ENCODE results near the gene C3orf70. TPM values are rescaled to one million over a fixed set of nuclear protein-coding genes. Genes with fewer than 3 reads are reported as not detected.
"Not testable (repeated sequence)": the region's sequence is repeated elsewhere in the genome, so short reads cannot be mapped to it uniquely, and the experiment has no call there.

Gene C3orf70
- total RNA-seq, 1 donor from 2014 or later, result 6.2 TPM

- DNase-seq, result no peak
Observed at GRCh38 chr3:185151101-185151963, 1.5 kb downstream of the C3orf70 start.

GRCh38 chr3:185150561-185150960 is 2.3 kb downstream of the C3orf70 start:
- no peak for DNase-seq

DNA sequence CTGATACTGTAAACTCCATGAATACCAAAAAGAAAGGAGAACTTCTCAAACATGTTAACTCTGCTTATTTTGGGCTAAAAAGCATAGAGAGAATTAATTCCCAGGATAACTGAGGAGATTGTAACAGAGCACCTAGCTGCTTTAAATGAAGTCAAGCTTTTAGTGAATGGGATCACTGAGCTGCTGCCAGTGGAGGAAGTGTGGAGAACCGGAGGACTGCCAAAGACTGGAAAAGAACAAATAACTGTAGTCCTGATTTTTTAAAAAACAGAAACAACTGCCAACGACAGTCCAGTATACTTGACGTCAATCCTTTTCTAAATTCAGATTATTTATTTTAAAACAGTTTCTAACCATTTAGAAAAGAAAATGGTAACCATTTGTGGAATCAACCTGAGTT is 3.3 kb downstream of the C3orf70 start:
- DNase-seq, result peak; percentile 62

- no peak for DNase-seq
Observed at GRCh38 chr3:185145511-185145910, 7.3 kb downstream of the C3orf70 start.

DNA sequence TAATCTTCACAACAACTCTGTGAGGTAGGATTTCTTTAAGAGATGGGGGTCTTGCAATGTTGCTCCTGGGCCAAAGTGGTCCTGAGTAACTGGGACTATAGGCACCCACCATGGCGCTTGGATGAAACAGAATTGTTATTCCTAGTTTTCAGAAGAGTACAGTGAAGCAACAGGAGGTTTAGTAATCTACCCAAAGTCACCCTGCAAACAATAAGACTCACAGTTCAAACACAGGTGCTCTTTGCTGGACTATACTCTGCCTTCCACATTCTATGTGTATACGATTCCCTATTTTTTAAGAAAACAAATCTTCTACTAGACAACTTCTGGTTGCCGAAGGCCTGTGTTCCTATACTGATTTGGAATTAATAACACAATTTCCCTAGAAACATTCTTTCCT is 8.1 kb downstream of the C3orf70 start:
- DNase-seq, result no peak

GRCh38 chr3:185137821-185138220 is 15.0 kb downstream of the C3orf70 start:
- no peak for DNase-seq

DNA sequence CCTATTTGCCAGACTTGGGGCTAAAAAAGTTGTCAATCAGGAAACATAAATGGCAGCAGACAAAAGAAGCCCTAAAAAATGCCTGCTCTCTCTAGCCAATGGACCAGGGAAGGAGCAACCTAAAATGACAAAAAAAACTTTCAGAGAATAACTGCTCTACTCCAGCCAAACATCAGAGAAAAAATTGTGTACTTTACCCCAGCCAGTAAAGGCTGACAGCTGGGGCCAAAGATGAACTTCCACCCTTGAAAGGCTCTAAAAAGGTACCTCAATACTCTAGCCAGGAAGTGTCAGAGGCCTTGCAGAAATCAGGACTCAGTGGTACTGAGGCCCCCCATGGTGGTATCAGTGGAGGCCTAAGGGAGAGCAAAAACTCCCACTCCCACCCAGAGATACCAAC is 18.4 kb downstream of the C3orf70 start:
- DNase-seq, result no peak

DNA sequence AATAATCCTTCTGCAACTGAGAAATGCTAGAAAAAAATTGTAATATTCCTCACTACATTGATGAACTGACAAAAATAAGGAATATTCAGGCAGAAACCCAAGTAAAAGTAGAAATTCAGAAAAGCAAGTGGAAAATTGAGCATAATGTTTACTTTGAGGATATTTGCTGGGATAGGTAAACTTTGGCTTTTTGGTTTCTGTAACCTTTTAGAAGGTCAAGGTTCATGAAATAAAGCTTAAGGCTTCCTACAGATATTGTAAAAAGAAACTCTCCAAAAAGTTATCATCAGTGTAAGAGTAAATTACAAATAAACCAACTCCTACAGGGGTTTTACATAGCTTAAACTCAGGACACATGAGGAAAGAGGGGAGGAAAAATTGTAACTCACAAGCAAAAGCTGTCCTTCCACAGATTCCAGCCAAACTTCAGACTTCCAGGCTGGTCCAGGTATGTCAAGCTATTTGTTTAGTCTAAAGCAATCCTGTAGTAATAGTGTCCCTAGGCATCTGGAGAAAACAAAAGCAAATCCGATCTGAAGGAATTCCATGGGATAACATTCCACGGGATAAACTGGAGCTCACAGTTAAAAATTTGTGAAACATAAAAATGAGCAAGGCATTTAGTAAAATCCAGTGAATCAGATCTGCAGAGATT is 21.1 kb downstream of the C3orf70 start:
- no peak for DNase-seq

- no peak for DNase-seq
Observed at GRCh38 chr3:185129083-185129482, 23.8 kb downstream of the C3orf70 start.

- no peak for DNase-seq
Observed at GRCh38 chr3:185126201-185126600, 26.7 kb downstream of the C3orf70 start.

- DNase-seq, result no peak
Observed at GRCh38 chr3:185120126-185120525, 32.7 kb downstream of the C3orf70 start.

GRCh38 chr3:185115371-185115770 is 37.5 kb downstream of the C3orf70 start:
- no peak for DNase-seq

DNA sequence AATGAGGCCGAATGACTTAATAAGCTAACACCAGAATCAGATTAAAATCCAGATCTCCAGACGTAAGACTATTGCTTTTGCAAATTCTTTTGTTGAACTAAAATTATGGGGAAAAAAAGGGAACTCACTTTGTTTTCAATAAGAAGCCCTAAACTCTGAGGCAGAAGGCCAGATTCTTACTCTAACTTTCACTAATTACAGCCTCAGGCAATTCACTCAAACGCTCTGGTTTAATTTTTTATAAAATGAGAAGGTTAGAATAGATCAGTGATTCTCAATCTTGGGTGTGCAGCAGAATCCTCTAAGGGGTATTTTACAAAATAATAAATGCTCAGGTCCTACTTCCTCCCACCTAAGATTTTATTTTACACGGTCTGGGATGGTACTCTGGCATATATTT is 38.1 kb downstream of the C3orf70 start:
- no peak for DNase-seq

DNA sequence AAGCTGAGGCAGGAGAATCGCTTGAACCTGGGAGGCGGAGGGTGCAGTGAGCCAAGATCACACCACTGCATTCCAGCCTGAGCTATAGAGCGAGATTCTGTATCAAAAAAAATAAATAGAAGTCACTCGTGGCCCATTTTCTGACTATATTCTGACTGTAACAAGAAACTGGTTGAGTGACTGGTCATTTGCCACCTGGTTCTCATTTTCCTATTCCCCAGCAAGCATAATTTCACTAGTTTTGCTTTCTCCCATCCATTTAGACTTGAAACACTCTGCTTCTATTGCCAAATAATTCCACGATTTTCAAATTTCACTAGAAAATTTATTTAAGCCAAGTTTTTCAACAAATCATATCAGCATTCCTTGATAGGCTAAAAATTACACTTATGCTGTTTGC is 40.7 kb downstream of the C3orf70 start:
- no peak for DNase-seq

GRCh38 chr3:185109012-185109411 is 43.8 kb downstream of the C3orf70 start:
- DNase-seq, result not testable (repeated sequence)

- DNase-seq, result not testable (repeated sequence)
Observed at GRCh38 chr3:185106256-185106890, 46.5 kb downstream of the C3orf70 start.

DNA sequence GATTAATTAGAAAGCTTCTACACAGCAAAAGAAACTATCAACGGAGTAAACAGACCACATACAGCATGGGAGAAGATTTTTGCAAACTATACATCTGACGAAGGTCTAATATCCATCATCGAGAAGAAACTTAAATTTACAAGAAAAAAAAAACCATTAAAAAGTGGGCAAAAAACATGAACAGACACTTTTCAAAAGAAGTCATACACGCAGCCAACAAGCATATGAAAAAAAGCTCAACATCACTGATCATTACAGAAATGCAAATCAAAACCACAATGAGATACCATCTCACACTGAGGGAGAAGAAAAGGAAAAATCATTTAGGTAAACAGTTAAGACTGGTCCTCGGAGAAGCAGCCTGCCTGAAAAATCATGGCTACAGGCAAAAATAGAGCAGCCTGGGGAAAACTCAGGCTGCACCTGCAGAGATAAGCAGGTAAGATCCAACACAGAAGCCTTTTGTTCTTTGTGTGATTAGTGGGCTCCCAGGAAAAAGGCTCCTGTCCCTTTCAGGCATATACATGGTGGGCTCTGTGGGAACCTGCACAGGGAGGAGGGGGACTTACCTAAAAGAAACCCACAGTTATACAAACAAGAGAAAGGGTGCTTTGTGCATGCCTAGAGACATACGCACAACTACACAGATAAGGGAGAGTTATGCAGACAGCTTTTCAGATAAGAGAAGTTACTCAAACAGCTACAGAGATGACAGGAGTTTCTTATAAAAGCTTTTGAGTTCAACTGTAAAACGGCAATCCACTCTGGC is 49.3 kb downstream of the C3orf70 start:
- no peak for DNase-seq

DNA sequence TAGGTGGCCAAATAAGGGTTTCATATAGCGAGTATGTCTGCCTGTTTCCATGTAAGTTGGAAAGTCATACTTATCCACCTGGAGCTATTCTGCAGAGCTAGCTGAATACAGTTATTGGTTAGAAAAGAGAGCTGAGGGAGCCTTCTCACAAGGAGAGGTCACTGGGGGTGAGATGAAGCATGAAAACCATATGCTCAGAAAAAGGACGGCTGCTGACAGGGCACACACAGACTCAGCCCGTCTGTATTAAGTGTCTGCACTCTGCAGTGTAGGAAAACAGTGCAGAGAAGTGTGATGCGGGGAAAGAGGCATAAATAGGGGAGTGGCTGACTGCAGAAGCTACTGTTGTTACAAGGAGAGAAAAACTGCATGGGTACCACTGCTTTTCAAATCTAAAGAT is 58.2 kb downstream of the C3orf70 start:
- DNase-seq, result no peak

DNA sequence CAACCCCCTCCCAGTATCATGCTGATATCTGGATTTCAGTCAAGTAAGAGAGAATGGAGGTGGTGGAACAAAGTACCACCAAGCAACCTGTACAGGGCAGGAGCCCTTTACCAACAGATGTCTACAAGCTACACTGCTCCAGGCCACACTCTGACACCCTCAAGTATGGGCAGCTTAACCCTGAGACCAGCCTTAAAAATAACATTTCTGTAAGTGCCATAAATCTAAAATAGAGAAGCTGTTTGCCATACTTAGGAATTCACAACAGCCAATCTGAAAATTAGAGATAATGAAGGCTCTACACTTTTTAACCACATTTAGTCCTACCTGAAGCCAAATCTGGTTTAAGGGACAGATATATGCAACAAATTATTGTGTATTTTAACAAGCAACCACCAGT is 59.7 kb downstream of the C3orf70 start:
- no peak for DNase-seq

- DNase-seq, result no peak
Observed at GRCh38 chr3:185090811-185091210, 62.0 kb downstream of the C3orf70 start.

GRCh38 chr3:185089751-185090150 is 63.1 kb downstream of the C3orf70 start:
- no peak for DNase-seq

DNA sequence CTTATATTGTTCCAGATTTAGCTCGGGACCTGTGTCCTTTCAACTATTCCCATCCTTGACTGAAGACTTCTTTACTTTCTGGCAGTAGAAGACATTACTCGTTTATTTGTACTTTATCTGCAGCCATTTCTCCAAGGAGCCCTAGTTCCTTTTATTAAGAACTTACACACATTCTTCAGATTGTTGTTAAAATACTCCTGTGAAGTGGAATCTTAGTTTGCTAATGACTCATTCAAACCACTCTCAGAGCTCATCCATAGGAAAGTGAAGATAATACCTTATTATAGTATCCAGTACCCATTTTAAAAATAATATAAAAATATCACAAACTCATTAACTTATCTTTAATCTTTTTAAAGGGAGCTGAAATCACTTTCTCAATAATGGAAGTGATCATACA is 63.5 kb downstream of the C3orf70 start:
- no peak for DNase-seq

GRCh38 chr3:185087419-185087818 is 65.4 kb downstream of the C3orf70 start:
- DNase-seq, result no peak

Data from tongue (tissue), 2 donors.